NCI-H345 treated with DMSO at 0.1 percent for 48 hours (cell line): Measurements from ENCODE around the gene SLX4IP.

Experiments used
- DNase-seq: peaks from one replicate; lab custom pipeline; 2025; ENCODE audit not compliant: unreplicated experiment; lab: John Stamatoyannopoulos, UW

The SLX4IP gene

DNA sequence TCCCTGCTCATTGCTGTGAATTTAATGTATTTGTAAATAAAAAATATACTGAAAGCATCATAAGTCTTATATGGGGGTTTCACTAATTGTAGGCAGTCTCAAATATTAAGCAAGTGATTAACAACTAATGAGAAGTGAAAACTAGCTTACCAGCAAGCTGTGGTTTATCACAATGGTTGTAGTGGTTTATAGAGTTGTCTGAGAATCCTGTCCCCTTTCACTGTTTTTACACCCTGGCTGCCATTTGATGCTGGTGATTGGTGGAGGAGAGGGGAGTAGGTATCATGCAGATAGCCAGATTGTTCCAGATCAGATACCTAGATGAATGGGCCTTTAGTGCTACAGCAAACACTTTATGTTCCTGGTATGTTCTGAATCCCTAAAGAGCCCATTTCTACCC is 7.1 kb upstream of the SLX4IP start:
- no peak for DNase-seq

DNA sequence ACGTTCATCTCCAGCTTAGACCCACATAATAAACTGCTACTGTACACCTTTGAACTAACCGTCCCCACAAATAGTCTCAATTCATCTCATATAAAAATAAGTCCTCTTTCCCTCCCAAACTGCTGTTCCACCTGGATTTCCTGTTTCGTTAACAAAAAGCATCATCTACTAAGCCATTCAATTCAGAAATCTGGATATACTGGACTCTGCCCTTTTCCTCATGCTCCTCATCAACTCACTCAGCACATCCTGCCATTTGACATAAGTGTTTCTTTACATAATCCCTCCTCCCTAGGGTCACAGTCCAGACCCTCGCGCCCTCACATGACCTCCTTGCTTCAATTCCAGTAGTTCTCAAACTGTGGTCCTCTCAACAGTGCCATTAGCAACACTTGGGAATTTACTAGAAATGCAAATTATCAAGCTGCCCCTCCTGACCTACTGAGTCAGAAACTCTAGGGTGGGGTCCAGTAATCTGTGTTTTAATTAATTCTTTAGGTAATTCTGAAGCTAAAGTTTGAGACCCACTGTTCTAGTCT is 5.6 kb upstream of the SLX4IP start:
- no peak for DNase-seq

DNA sequence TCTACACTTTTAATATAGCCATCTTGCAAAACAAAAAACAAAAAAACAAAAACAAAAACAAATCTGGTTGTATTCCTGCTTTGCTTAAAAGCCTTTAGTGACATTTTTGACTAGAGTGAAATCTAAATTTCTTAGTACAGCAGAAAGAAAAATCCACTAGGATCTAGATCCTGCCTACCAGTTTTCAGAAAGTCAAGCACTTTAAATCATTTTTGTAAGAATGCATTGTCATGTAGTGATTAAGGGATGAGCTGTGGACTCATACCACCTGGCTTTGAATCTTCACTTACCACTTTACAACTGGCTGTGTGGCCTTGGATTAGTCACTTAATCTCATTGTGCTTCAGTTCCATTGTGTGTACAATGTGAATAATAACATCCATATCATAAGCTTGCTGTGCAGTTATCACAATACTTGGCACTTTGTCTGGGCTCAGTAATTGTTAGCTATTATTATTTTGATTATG is 5.1 kb upstream of the SLX4IP start:
- DNase-seq = no peak

- DNase-seq = no peak
Observed at GRCh38 chr20:10430704-10431103, 4.4 kb upstream of the SLX4IP start.

GRCh38 chr20:10432079-10432478 is 3.0 kb upstream of the SLX4IP start:
- no peak for DNase-seq

DNA sequence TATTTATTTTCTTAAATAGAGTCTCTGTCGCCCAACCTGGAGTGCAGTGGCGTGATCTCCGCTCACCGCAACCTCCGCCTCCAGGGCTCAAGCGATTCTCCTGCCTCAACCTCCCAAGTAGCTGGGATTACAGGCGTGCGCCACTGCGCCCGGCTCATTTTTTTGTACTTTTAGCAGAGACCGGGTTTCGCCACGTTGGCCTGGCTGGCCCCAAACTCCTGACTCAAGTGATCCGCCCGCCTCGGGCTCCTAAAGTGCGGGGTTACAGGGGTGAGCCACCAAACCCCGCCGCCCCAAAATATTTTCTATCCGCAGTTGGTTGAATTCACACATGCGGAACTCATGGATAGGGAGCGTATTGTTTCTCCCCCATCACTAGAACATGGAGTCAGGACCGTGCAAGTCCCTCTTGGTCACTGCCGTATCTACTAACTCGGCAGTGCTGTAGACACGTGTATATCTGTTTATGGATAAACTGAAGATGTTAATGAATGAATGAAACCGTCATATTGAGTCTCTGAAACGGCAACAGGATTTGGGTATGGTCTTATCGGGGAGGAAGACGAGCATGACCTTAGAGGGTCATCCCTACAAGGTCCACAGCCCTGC is 2.0 kb upstream of the SLX4IP start:
- no peak for DNase-seq

GRCh38 chr20:10433623-10434466 is 1.3 kb upstream of the SLX4IP start, which contains the start of gene MKKS:
MKKS (minus strand) TSS chr20:10434222; CDS start chr20:10413514, 20,708 bp downstream.
- peak; percentile 98 for DNase-seq

- peak; percentile 99 for DNase-seq
Observed at GRCh38 chr20:10434467-10434831, 656 bp upstream of the SLX4IP start.

GRCh38 chr20:10436053-10436699 is 1.1 kb downstream of the SLX4IP start:
- no peak for DNase-seq

- no peak for DNase-seq
Observed at GRCh38 chr20:10438217-10438616, 3.1 kb downstream of the SLX4IP start.

DNA sequence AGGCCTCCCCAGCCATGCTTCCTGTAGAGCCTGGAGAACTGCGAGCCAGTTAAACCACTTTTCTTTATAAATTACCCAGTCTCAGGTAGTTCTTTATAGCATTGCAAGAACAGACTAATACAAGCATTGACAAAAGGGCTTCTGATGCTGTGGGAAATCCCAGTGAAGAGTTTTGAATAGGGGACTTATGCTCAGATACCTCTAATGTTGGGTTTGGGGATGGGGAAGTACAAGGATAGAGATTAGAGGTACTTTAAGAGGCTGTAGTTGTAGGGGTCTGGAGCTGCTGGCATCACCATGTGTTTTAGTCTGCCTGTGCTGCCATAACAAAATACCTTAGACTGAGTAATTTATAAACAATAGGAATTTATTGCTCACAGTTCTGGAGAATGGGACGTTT is 8.8 kb downstream of the SLX4IP start:
- no peak for DNase-seq

DNA sequence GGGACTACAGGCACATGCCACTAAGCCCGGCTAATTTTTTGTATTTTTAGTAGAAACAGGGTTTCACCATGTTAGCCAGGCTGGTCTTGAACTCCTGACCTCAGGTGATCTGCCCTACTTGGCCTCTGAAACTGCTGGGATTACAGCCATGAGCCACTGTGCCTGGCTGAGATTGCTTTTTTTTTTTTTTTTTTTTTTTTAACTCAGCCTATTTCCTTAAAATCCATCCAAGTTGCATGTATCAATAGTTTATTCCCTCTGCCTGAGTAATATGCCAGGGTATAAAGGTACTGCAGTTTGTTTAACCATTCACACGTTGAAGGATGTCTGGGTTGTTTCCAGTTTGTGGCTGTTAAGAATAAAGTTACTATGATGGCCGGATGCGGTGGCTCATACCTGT is 10.7 kb downstream of the SLX4IP start:
- DNase-seq = no peak

- no peak for DNase-seq
Observed at GRCh38 chr20:10447028-10447427, 11.9 kb downstream of the SLX4IP start.

GRCh38 chr20:10448270-10449156 is 13.4 kb downstream of the SLX4IP start:
- no peak for DNase-seq

- DNase-seq = no peak
Observed at GRCh38 chr20:10449270-10449669, 14.2 kb downstream of the SLX4IP start.

- DNase-seq = no peak
Observed at GRCh38 chr20:10453241-10453640, 18.1 kb downstream of the SLX4IP start.

GRCh38 chr20:10454151-10454750 is 19.1 kb downstream of the SLX4IP start:
- DNase-seq = no peak

GRCh38 chr20:10461495-10461894 is 26.4 kb downstream of the SLX4IP start:
- no peak for DNase-seq

GRCh38 chr20:10462516-10462915 is 27.4 kb downstream of the SLX4IP start:
- DNase-seq = no peak

- DNase-seq = no peak
Observed at GRCh38 chr20:10463622-10464021, 28.5 kb downstream of the SLX4IP start.
